ENCODE data around the gene RPS2. TPM values are rescaled to one million over a fixed set of nuclear protein-coding genes. Genes with fewer than 3 reads are reported as not detected.
"Not testable (repeated sequence)": the region's sequence is repeated elsewhere in the genome, so short reads cannot be mapped to it uniquely, and the experiment has no call there.

RPS2 gene
- total RNA-seq, 1 donor from 2014 or later: 2,286 TPM

GRCh38 chr16:1942047-1942809 lies 22.4 kb downstream of the RPS2 start:
- DNase-seq (ENCODE audit: extremely low spot score, unreplicated experiment): no peak
- no peak for TF ChIP-seq CTCF (IDR thresholded peaks at IDR 0.05)
- Mint-ChIP-seq H3K4me3 (ENCODE audit: unreplicated experiment) (peak overlapping the region; percentile 85), H3K9me3 (ENCODE audit: unreplicated experiment) (no peaks in the 10 kb centered on the region), H3K27me3 (ENCODE audit: unreplicated experiment) (no peaks in the 10 kb centered on the region), H3K36me3 (ENCODE audit: unreplicated experiment) (peaks cover 3% of the 10 kb centered on the region), H3K4me1 (ENCODE audit: unreplicated experiment) (peaks cover 19% of the 10 kb centered on the region), H3K27ac (ENCODE audit: unreplicated experiment) (peak overlapping the region; percentile 47)

DNA sequence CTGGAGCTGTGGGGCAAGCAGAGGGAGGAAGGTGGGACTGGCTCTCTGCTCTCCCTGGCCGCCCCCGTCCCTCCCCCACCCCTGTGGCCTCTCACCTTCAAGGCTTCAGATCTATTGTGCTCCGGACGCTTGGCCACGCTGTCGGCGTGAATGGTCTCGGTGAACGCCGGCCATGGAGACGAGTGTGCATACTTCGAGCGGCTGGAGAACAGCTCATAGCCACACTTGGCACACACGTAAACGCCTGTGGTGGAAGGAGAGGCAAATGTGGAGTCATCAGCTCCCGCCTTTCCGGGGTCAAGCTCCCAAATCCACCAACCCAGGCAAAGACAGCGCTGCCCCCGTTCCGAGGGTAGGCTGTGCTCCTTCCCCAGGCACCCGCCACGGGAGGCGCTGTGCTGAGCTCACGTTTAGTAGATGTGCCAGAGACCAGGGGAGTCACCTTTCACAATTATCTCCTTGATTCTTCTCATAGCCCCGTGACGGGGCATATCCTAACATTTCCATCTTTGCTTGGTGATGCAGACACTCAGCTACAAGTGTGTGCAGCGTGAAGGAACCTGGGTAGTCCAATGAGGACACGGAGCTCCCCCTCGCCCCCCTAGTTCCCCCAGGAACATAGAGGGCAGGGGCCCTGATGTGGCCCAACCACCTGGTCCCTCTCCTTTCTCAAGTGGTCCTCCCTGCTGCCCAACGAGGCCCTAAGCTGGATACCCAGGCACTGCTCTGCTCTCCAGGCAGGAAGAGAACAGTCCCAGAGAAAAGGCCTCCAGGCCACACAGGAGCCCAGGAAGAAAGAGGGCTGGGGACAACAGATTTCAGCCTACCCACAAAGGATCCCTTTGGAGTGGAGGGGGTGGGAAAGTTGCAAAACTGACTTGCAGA lies 23.2 kb downstream of the RPS2 start:
- no peaks in the 10 kb centered on the region for H3K9me3 Mint-ChIP-seq (ENCODE audit: unreplicated experiment)
- no peak for TF ChIP-seq CTCF (IDR thresholded peaks at IDR 0.05)
- peaks cover 6% of the 10 kb centered on the region for H3K36me3 Mint-ChIP-seq (ENCODE audit: unreplicated experiment)
- H3K4me3 Mint-ChIP-seq (ENCODE audit: unreplicated experiment): peak overlapping the region; percentile 85
- H3K27ac Mint-ChIP-seq (ENCODE audit: unreplicated experiment): peak overlapping the region; percentile 47
- H3K4me1 Mint-ChIP-seq (ENCODE audit: unreplicated experiment): peaks cover 19% of the 10 kb centered on the region
- no peak for DNase-seq (ENCODE audit: extremely low spot score, unreplicated experiment)
- H3K27me3 Mint-ChIP-seq (ENCODE audit: unreplicated experiment): no peaks in the 10 kb centered on the region

GRCh38 chr16:1940273-1941161 lies 24.1 kb downstream of the RPS2 start:
- no peak for DNase-seq (ENCODE audit: extremely low spot score, unreplicated experiment)
- H3K4me3 Mint-ChIP-seq (ENCODE audit: unreplicated experiment): no peak overlapping the region

DNA sequence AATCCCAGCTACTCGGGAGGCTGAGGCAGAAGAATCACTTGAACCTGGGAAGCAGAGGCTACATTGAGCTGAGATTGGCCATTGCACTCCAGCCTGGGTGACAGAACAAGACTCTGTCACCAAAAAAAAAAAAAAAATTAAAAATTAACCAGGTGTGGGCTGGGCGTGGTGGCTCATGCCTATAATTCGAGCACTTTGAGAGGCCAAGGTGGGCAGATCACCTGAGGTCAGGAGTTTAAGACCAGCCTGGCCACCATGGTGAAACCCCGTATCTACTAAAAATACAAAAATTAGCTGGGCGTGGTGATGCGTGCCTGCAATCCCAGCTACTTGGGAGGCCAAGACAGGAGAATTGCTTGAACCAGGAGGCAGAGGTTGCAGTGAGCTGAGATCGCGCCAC lies 24.8 kb downstream of the RPS2 start:
- not testable (repeated sequence) for H3K27me3 Mint-ChIP-seq (ENCODE audit: unreplicated experiment); H3K4me3 Mint-ChIP-seq (ENCODE audit: unreplicated experiment)

More at GRCh38 chr16:1940273-1941161, 24.1 kb downstream of the RPS2 start:
- H3K36me3 Mint-ChIP-seq (ENCODE audit: unreplicated experiment): peaks cover 6% of the 10 kb centered on the region
- no peak overlapping the region for H3K27ac Mint-ChIP-seq (ENCODE audit: unreplicated experiment)
- H3K27me3 Mint-ChIP-seq (ENCODE audit: unreplicated experiment): no peaks in the 10 kb centered on the region
- H3K9me3 Mint-ChIP-seq (ENCODE audit: unreplicated experiment): no peaks in the 10 kb centered on the region
- peaks cover 19% of the 10 kb centered on the region for H3K4me1 Mint-ChIP-seq (ENCODE audit: unreplicated experiment)
- TF ChIP-seq CTCF (IDR thresholded peaks at IDR 0.05): no peak

GRCh38 chr16:1938910-1939309 lies 25.7 kb downstream of the RPS2 start:
- Mint-ChIP-seq H3K9me3 (ENCODE audit: unreplicated experiment) (no peaks in the 10 kb centered on the region), H3K36me3 (ENCODE audit: unreplicated experiment) (peaks cover 6% of the 10 kb centered on the region), H3K27me3 (ENCODE audit: unreplicated experiment) (no peaks in the 10 kb centered on the region), H3K4me3 (ENCODE audit: unreplicated experiment) (no peak overlapping the region), H3K4me1 (ENCODE audit: unreplicated experiment) (peaks cover 19% of the 10 kb centered on the region), H3K27ac (ENCODE audit: unreplicated experiment) (no peak overlapping the region)
- no peak for TF ChIP-seq CTCF (IDR thresholded peaks at IDR 0.05)
- no peak for DNase-seq (ENCODE audit: extremely low spot score, unreplicated experiment)

More for the DNA sequence above, 24.8 kb downstream of the RPS2 start:
- not testable (repeated sequence) for H3K36me3 Mint-ChIP-seq (ENCODE audit: unreplicated experiment); DNase-seq (ENCODE audit: extremely low spot score, unreplicated experiment); H3K27ac Mint-ChIP-seq (ENCODE audit: unreplicated experiment); H3K9me3 Mint-ChIP-seq (ENCODE audit: unreplicated experiment)
- peaks cover 19% of the 10 kb centered on the region for H3K4me1 Mint-ChIP-seq (ENCODE audit: unreplicated experiment)
